ENCODE results near the gene RELT. TPM values are rescaled to one million over a fixed set of nuclear protein-coding genes. Genes with fewer than 3 reads are reported as not detected.

RELT gene
- total and polyA plus RNA-seq, 8 donors: 1.2 to 18.7 (median 1.9) TPM; not detected in 2

DNA sequence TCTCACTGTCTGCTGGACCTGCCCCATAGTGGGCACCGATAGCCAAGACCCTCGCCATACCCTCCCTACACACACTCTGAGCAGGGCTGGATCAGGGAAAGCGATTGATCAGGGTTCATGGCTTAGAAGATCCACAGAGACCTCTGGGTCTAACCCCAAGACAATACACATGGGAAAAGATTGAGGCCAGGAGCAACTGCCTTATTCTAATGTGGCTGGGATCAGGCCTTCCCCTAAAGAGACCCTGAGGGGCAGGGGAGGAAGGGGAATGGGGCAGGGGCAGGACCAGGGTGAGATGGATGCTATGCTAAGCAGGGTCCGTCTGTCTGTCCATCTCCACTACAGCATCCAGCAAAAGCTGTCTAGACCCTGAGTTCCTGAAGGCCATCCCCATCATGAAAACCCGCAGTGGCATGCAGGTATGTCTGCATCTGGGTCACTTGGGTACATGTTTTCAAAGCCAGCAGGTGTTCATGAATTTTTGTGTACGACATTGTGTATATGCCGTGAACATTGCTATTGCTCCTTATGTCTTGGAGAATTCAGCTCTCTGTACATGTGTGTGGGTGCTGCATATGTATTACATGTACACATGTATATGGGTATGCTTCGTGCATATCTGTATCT, 15.3 kb upstream of the RELT start:
- Histone ChIP-seq H3K4me3 (no peak overlapping the region), H3K36me3 (peaks cover 68 to 100% (median 94%) of the 10 kb centered on the region in 4 donors), H3K9me3 (no peaks in the 10 kb centered on the region), H3K27ac (peak overlapping the region in 1 of 5 donors; percentile 22), H3K4me1 (peaks cover 0 to 6% (median 0%) of the 10 kb centered on the region in 4 donors), H3K27me3 (no peaks in the 10 kb centered on the region)
- TF ChIP-seq, protein P1, sequence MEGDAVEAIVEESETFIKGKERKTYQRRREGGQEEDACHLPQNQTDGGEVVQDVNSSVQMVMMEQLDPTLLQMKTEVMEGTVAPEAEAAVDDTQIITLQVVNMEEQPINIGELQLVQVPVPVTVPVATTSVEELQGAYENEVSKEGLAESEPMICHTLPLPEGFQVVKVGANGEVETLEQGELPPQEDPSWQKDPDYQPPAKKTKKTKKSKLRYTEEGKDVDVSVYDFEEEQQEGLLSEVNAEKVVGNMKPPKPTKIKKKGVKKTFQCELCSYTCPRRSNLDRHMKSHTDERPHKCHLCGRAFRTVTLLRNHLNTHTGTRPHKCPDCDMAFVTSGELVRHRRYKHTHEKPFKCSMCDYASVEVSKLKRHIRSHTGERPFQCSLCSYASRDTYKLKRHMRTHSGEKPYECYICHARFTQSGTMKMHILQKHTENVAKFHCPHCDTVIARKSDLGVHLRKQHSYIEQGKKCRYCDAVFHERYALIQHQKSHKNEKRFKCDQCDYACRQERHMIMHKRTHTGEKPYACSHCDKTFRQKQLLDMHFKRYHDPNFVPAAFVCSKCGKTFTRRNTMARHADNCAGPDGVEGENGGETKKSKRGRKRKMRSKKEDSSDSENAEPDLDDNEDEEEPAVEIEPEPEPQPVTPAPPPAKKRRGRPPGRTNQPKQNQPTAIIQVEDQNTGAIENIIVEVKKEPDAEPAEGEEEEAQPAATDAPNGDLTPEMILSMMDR (IDR thresholded peaks at IDR 0.05): no peak
- no peak for TF ChIP-seq POLR2AphosphoS5 (IDR thresholded peaks at IDR 0.05)
- no peak for TF ChIP-seq POLR2A (IDR thresholded peaks at IDR 0.05)
- no peak for TF ChIP-seq EP300 (IDR thresholded peaks at IDR 0.05)
- intact Hi-C loops (cut with DNase I; ENCODE audit: low total_unique reads): no loop called here
- no peak for DNase-seq
- 91 to 96% (median 95%) methylated on average over 8 of the region's 8 CpGs for WGBS, 5 donors

DNA sequence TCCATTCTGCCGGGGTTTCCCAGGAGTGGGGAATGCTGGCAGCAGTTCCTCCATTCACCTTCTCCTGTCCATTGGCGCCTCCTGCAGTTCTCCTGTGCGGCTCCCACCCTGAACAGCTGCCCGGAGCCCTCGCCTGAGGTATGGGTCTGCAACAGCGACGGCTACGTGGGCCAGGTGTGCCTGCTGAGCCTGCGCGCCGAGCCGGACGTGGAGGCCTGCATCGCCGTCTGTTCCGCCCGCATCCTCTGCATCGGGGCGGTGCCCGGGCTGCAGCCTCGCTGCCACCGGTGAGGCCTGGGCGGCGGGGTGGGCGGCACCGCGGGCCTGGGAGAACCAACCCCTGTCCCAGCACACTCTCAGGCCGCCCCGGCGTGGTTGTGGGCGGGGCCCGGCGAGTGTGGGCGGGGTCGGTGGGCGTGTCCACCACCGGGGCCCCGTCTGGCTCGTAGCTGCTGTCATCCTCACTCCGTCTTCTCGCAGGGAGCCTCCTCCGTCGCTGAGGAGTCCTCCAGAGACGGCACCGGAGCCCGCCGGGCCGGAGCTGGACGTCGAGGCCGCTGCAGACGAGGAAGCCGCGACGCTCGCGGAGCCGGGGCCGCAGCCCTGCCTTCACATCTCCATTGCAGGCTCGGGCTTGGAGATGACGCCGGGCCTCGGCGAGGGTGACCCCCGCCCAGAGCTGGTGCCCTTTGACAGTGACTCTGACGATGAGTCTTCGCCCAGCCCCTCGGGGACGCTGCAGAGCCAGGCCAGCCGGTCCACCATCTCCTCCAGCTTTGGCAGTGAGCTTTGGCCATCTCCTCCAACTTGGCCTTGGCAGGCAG, 14.0 kb upstream of the RELT start:
- Histone ChIP-seq H3K27me3 (no peaks in the 10 kb centered on the region), H3K9me3 (no peaks in the 10 kb centered on the region), H3K36me3 (peaks cover 59 to 100% (median 94%) of the 10 kb centered on the region in 4 donors), H3K27ac (no peak overlapping the region), H3K4me3 (no peak overlapping the region), H3K4me1 (peaks cover 0 to 6% (median 3%) of the 10 kb centered on the region in 4 donors)
- no peak for TF ChIP-seq POLR2A (IDR thresholded peaks at IDR 0.05)
- TF ChIP-seq, protein P1 (IDR thresholded peaks at IDR 0.05): no peak
- no peak for TF ChIP-seq POLR2AphosphoS5 (IDR thresholded peaks at IDR 0.05)
- no peak for TF ChIP-seq EP300 (IDR thresholded peaks at IDR 0.05)
- no peak for DNase-seq
- 70 to 87% (median 82%) methylated on average over 21 to 70 of the region's 70 CpGs for WGBS, 5 donors
- intact Hi-C loops (cut with DNase I; ENCODE audit: low total_unique reads): no loop called here

DNA sequence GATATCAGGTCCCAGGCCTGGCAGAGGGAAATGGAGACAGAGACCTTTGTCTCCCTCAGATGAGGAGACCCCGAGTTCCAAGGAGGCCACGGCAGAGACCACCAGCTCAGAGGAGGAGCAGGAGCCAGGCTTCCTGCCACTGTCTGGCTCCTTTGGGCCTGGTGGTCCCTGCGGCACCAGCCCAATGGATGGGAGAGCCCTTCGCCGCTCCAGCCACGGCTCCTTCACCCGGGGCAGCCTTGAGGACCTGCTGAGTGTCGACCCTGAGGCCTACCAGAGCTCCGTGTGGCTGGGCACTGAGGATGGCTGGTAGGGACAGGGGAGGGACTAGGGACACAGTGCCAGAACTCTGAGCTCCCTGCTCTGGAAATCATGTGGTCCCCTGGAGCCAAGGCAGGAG, 13.1 kb upstream of the RELT start:
- no peaks in the 10 kb centered on the region for H3K27me3 ChIP-seq
- intact Hi-C loops (cut with DNase I; ENCODE audit: low total_unique reads): no loop called here
- peaks cover 0 to 10% (median 5%) of the 10 kb centered on the region in 4 donors for H3K4me1 ChIP-seq
- no peak for DNase-seq
- peaks cover 53 to 100% (median 95%) of the 10 kb centered on the region in 4 donors for H3K36me3 ChIP-seq
- no peak overlapping the region for H3K4me3 ChIP-seq
- no peak for TF ChIP-seq POLR2A (IDR thresholded peaks at IDR 0.05)
- no peak for TF ChIP-seq POLR2AphosphoS5 (IDR thresholded peaks at IDR 0.05)
- TF ChIP-seq EP300 (IDR thresholded peaks at IDR 0.05): no peak
- TF ChIP-seq, protein P1 (IDR thresholded peaks at IDR 0.05): no peak
- H3K27ac ChIP-seq: no peak overlapping the region
- no peaks in the 10 kb centered on the region for H3K9me3 ChIP-seq
- 89 to 97% (median 96%) methylated on average over 8 to 9 of the region's 9 CpGs for WGBS, 5 donors

DNA sequence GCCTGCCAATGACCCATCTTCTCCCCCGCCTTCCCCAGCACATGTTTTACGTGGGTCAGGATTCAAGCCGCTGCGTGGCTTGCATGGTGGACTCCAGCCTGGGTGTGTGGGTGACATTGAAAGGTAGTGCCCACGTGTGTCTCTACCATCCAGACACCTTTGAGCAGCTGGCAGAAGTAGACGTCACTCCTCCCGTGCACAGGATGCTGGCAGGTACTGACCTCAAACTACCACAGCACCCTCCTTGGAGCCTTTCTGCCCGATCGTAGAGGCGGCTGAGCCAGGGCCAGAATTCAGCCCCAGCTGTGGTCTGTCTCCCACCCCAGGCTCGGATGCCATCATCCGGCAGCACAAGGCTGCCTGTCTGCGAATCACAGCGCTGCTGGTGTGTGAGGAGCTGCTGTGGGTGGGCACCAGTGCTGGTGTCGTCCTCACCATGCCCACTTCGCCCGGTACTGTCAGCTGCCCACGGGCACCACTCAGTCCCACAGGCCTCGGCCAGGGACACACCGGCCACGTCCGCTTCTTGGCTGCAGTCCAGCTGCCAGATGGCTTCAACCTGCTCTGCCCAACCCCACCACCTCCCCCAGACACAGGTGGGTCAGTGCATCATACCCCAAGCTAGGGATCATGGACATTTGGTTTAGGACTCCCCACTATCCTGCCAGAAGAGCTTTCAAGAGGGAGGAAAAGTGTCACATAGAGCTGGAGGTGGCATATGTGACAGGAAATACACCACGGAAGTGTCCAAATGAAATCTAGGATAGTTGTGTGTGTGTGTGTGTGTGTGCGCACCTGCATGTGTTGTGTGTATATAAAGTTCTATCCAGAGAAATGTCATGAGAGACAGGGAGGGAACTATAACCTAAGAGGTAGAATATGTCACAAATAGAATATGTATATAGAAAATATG, 10.6 kb upstream of the RELT start:
- Histone ChIP-seq H3K9me3 (no peaks in the 10 kb centered on the region), H3K4me1 (peaks cover 0 to 10% (median 2%) of the 10 kb centered on the region in 4 donors), H3K4me3 (no peak overlapping the region), H3K27ac (peak overlapping the region in 1 of 5 donors; percentile 46), H3K36me3 (peaks cover 42 to 91% (median 81%) of the 10 kb centered on the region in 4 donors), H3K27me3 (no peaks in the 10 kb centered on the region)
- no peak for DNase-seq
- TF ChIP-seq, protein P1 (IDR thresholded peaks at IDR 0.05): no peak
- no peak for TF ChIP-seq EP300 (IDR thresholded peaks at IDR 0.05)
- TF ChIP-seq POLR2A (IDR thresholded peaks at IDR 0.05): no peak
- TF ChIP-seq POLR2AphosphoS5 (IDR thresholded peaks at IDR 0.05): no peak
- 74 to 88% (median 86%) methylated on average over 19 to 24 of the region's 24 CpGs for WGBS, 5 donors
- intact Hi-C loops (cut with DNase I; ENCODE audit: low total_unique reads): no loop called here
